Measurements from ENCODE around the gene HOXB4. TPM values are rescaled to one million over a fixed set of nuclear protein-coding genes. Genes with fewer than 3 reads are reported as not detected.

The HOXB4 gene
- total RNA-seq, 2 donors from 2014 or later = 0.41 to 1.1 TPM

DNA sequence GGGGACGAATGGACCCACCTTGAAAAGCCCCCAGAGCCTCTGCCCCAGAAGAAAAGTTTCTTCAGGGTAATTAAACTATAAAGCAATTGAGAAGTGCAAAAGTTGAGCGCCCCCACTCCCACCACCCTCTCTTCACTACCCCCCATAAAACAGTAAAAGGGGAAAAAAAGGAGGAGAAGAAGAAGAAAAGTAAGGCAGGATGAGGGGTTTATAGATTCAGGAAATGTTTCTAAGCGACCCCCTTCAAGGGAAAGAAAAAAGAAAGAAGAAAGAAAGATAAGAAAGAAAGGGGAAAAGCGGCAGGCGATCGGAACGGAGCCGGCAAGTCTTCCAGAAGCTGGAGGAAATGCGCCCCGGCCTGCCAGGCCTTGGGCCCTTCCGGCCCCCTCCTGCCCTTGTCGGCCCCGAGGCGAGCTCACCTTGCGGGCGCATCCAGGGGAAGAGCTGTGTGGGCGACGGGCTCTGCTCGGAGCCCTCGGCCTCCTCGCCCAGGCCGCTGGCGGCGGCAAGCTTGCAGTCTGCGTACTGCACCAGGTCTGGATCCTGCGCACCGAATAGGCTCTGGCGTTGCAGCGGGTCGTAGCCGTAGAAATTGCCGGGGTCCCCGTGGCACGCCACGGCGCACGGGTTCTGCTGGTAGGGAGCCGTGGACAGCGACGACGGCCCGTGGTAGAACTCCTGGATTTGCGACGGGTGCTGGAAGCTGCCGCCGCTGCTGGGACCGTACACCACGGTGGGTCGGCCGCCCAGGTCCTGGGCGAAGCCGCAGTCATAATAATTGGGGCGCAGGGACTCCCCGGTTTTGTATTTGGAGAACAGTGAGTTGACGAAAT is 35.9 kb upstream of the HOXB4 start:
- intact Hi-C loops (cut with DNase I) = no loop called here
- no peak overlapping the region for H3K4me3 ChIP-seq
- peaks cover 53% of the 10 kb centered on the region for H3K27me3 ChIP-seq (replicated peaks; ENCODE audit: insufficient read depth)
- no peaks in the 10 kb centered on the region for H3K36me3 ChIP-seq
- H3K4me1 ChIP-seq (replicated peaks) = peaks cover 4% of the 10 kb centered on the region
- no peaks in the 10 kb centered on the region for H3K9me3 ChIP-seq
- H3K27ac ChIP-seq = no peak overlapping the region
- TF ChIP-seq POLR2AphosphoS5 (IDR thresholded peaks at IDR 0.05) (no peak), POLR2A (IDR thresholded peaks at IDR 0.05) (no peak)
- TF ChIP-seq, protein P1, sequence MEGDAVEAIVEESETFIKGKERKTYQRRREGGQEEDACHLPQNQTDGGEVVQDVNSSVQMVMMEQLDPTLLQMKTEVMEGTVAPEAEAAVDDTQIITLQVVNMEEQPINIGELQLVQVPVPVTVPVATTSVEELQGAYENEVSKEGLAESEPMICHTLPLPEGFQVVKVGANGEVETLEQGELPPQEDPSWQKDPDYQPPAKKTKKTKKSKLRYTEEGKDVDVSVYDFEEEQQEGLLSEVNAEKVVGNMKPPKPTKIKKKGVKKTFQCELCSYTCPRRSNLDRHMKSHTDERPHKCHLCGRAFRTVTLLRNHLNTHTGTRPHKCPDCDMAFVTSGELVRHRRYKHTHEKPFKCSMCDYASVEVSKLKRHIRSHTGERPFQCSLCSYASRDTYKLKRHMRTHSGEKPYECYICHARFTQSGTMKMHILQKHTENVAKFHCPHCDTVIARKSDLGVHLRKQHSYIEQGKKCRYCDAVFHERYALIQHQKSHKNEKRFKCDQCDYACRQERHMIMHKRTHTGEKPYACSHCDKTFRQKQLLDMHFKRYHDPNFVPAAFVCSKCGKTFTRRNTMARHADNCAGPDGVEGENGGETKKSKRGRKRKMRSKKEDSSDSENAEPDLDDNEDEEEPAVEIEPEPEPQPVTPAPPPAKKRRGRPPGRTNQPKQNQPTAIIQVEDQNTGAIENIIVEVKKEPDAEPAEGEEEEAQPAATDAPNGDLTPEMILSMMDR (IDR thresholded peaks at IDR 0.05) = no peak
- 6% methylated on average over 55 of the region's 55 CpGs for WGBS
- DNase-seq (ENCODE audit: low spot score) = no peak

DNA sequence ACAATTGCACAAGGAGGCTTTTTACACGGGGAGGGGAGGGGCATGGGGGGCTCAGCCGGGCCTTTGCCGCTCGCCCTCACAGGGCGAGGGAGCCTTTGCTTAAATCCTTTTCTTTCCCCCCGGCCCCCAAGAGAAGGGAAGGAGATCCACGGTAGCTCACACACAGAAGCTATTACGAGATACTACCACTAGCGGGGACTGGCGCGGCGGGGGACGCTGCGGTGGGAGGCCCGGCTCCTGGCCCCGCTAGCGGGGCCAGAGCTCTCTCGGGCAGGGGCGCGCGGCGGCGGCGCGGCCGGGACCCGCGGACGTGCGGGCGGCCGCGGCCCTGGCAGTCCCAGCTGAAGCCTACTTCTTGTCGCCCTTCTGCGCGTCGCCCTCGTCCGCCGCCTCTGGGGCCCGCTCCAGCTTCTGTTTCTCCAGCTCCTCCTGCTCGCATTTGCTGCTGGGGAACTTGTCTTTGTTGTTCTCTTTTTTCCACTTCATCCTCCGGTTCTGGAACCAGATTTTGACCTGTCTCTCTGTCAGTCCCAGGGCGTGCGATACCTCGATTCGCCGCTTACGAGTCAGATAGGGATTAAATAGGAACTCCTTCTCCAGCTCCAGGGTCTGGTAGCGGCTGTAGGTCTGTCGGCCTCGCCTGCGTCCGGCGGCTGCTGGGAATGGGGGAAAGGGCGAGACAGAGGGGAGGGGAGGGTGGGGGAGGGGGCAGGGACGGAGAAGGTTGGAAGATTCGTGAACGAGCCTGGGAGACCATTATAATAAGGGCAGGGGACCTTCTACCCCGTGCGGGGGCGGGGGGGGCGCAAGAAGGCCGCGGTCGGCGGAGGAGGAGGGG is 34.9 kb upstream of the HOXB4 start:
- intact Hi-C loops (cut with DNase I) = no loop called here
- H3K36me3 ChIP-seq = no peaks in the 10 kb centered on the region
- H3K9me3 ChIP-seq = no peaks in the 10 kb centered on the region
- H3K4me1 ChIP-seq (replicated peaks) = peaks cover 3% of the 10 kb centered on the region
- TF ChIP-seq POLR2AphosphoS5 (IDR thresholded peaks at IDR 0.05) = peak; percentile 6
- no peak for TF ChIP-seq POLR2A (IDR thresholded peaks at IDR 0.05)
- TF ChIP-seq, protein P1 (IDR thresholded peaks at IDR 0.05) = peak in 1 of 4 experiments; percentile 23
- WGBS = 2% methylated on average over 61 of the region's 67 CpGs
- H3K4me3 ChIP-seq = peak overlapping the region in 1 of 2 donors; percentile 13
- no peak for DNase-seq (ENCODE audit: low spot score)
- no peak overlapping the region for H3K27ac ChIP-seq
- H3K27me3 ChIP-seq (replicated peaks; ENCODE audit: insufficient read depth) = peaks cover 53% of the 10 kb centered on the region

DNA sequence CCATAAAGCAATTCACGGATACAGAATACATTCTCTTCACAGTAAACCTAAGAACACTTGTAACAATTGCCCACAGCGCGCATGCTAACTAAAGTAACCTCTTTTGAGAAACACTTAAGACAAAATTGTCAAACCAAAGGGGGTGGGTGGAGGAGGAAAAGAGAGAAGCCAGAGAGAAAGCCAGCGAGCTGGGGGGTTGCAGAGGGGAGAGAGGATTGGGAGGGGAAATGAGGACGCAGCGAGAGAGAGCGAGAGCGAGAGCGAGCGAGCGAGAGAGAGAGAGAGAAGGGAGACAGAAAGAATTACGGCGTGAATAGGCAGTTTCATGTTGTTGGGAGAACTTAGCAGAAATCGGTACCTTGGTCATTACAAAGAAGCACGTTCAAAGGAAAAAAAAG is 34.3 kb upstream of the HOXB4 start:
- H3K27ac ChIP-seq = peak overlapping the region in 1 of 2 donors; percentile 13
- WGBS = 5% methylated on average over 15 of the region's 15 CpGs
- H3K4me3 ChIP-seq = no peak overlapping the region
- H3K4me1 ChIP-seq (replicated peaks) = peaks cover 3% of the 10 kb centered on the region
- no peaks in the 10 kb centered on the region for H3K36me3 ChIP-seq
- H3K9me3 ChIP-seq = no peaks in the 10 kb centered on the region
- no peak for DNase-seq (ENCODE audit: low spot score)
- H3K27me3 ChIP-seq (replicated peaks; ENCODE audit: insufficient read depth) = peaks cover 52% of the 10 kb centered on the region
- intact Hi-C loops (cut with DNase I) = no loop called here
- TF ChIP-seq POLR2AphosphoS5 (IDR thresholded peaks at IDR 0.05) (no peak), POLR2A (IDR thresholded peaks at IDR 0.05) (no peak)
- TF ChIP-seq, protein P1 (IDR thresholded peaks at IDR 0.05) = no peak

DNA sequence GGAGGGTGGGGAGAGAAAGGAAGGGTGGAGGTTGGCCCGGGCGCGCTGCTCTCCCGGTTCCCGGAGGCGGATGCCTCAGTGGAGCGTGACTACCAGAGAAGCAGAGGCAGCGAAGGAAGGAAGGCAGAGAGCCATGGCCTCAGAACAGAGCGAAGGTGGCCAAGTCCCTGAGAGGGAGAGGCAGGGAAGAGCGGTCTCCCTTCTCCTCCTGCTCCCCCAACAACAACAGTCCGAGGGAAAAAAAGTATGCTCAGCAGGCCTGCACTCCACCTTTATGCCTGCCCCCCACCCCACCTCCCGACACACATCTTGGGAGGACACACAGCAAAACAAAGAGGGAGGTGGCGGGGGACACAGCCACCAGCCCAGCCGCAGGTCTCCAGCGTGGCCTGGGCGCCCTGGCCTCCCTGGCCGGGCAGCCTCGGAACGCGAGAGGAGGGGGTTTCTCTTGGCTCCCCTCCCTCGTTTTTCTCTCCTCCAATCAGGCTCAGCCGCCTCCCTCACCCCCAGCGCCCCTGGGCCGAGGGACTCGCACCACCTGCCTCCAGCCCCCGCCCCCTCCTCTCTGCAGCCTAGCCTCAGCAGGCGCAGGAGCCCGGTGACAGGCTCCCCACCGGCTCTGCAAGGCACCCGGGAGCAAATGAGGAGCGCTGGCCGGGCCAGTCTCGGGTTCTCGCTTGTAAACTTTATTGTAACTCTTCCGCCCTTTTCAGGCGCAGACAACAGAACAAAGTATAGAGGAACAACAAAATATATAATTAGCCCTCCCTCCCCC is 33.7 kb upstream of the HOXB4 start:
- intact Hi-C loops (cut with DNase I) = no loop called here
- peak overlapping the region in 1 of 2 donors; percentile 9 for H3K4me3 ChIP-seq

More for the DNA sequence above, 33.7 kb upstream of the HOXB4 start:
- Histone ChIP-seq H3K4me1 (replicated peaks) (peaks cover 3% of the 10 kb centered on the region), H3K36me3 (no peaks in the 10 kb centered on the region), H3K9me3 (no peaks in the 10 kb centered on the region), H3K27me3 (replicated peaks; ENCODE audit: insufficient read depth) (peaks cover 53% of the 10 kb centered on the region), H3K27ac (peak overlapping the region in 1 of 2 donors; percentile 13)
- no peak for TF ChIP-seq POLR2A (IDR thresholded peaks at IDR 0.05)
- no peak for TF ChIP-seq POLR2AphosphoS5 (IDR thresholded peaks at IDR 0.05)
- TF ChIP-seq, protein P1 (IDR thresholded peaks at IDR 0.05) = no peak
- WGBS = 8% methylated on average over 36 of the region's 36 CpGs
- no peak for DNase-seq (ENCODE audit: low spot score)

Data from prostate gland (tissue), 2 donors.